Measurements from ENCODE around the gene PIP5K1B. TPM values are rescaled to one million over a fixed set of nuclear protein-coding genes. Genes with fewer than 3 reads are reported as not detected.

The PIP5K1B gene
- total RNA-seq, 1 experiment from 2014 or later, result not detected

GRCh38 chr9:68841276-68842052 is 136.4 kb downstream of the PIP5K1B start:
- H3K9ac ChIP-seq (ENCODE audit: low read length), result no peak overlapping the region
- no peak for DNase-seq
- no peak overlapping the region for H3K4me2 ChIP-seq (ENCODE audit: low read depth, low read length, poor library complexity, severe bottlenecking)
- no peaks in the 10 kb centered on the region for H3K27me3 ChIP-seq (ENCODE audit: low read length)
- H3K9me2 ChIP-seq (replicated peaks; ENCODE audit: insufficient read depth, low read length), result no peaks in the 10 kb centered on the region
- no peaks in the 10 kb centered on the region for H3K4me1 ChIP-seq (ENCODE audit: low read length)
- H2AFZ ChIP-seq (ENCODE audit: low read length), result no peak overlapping the region
- no peak overlapping the region for H3K4me3 ChIP-seq (ENCODE audit: low read length)
- H3K27ac ChIP-seq (ENCODE audit: low read length), result no peak overlapping the region
- H3K79me2 ChIP-seq (ENCODE audit: low read length), result no peaks in the 10 kb centered on the region
- no peaks in the 10 kb centered on the region for H3K9me3 ChIP-seq (ENCODE audit: low read length)
- H3K36me3 ChIP-seq (ENCODE audit: insufficient read depth, low read length), result no peaks in the 10 kb centered on the region
- H4K20me1 ChIP-seq (ENCODE audit: insufficient read depth, low read depth, low read length), result no peaks in the 10 kb centered on the region

- no peaks in the 10 kb centered on the region for H4K20me1 ChIP-seq (ENCODE audit: insufficient read depth, low read depth, low read length)
- no peak overlapping the region for H3K9ac ChIP-seq (ENCODE audit: low read length)
- H2AFZ ChIP-seq (ENCODE audit: low read length), result no peak overlapping the region
- no peak for DNase-seq
- no peaks in the 10 kb centered on the region for H3K9me3 ChIP-seq (ENCODE audit: low read length)
- no peaks in the 10 kb centered on the region for H3K27me3 ChIP-seq (ENCODE audit: low read length)
- H3K4me3 ChIP-seq (ENCODE audit: low read length), result no peak overlapping the region
- no peaks in the 10 kb centered on the region for H3K4me1 ChIP-seq (ENCODE audit: low read length)
- H3K9me2 ChIP-seq (replicated peaks; ENCODE audit: insufficient read depth, low read length), result no peaks in the 10 kb centered on the region
- H3K4me2 ChIP-seq (ENCODE audit: low read depth, low read length, poor library complexity, severe bottlenecking), result no peak overlapping the region
- H3K79me2 ChIP-seq (ENCODE audit: low read length), result no peaks in the 10 kb centered on the region
- no peak overlapping the region for H3K27ac ChIP-seq (ENCODE audit: low read length)
- no peaks in the 10 kb centered on the region for H3K36me3 ChIP-seq (ENCODE audit: insufficient read depth, low read length)
Measured at GRCh38 chr9:68842568-68842967, 137.5 kb downstream of the PIP5K1B start.

GRCh38 chr9:68843239-68843638 is 138.2 kb downstream of the PIP5K1B start:
- Histone ChIP-seq H2AFZ (ENCODE audit: low read length) (no peak overlapping the region), H3K4me3 (ENCODE audit: low read length) (no peak overlapping the region), H3K4me1 (ENCODE audit: low read length) (no peaks in the 10 kb centered on the region), H3K27ac (ENCODE audit: low read length) (no peak overlapping the region), H4K20me1 (ENCODE audit: insufficient read depth, low read depth, low read length) (no peaks in the 10 kb centered on the region), H3K4me2 (ENCODE audit: low read depth, low read length, poor library complexity, severe bottlenecking) (no peak overlapping the region), H3K9ac (ENCODE audit: low read length) (no peak overlapping the region), H3K9me2 (replicated peaks; ENCODE audit: insufficient read depth, low read length) (no peaks in the 10 kb centered on the region), H3K27me3 (ENCODE audit: low read length) (no peaks in the 10 kb centered on the region), H3K9me3 (ENCODE audit: low read length) (no peaks in the 10 kb centered on the region), H3K36me3 (ENCODE audit: insufficient read depth, low read length) (no peaks in the 10 kb centered on the region), H3K79me2 (ENCODE audit: low read length) (no peaks in the 10 kb centered on the region)
- DNase-seq, result no peak

GRCh38 chr9:68844157-68844556 is 139.1 kb downstream of the PIP5K1B start:
- no peak overlapping the region for H2AFZ ChIP-seq (ENCODE audit: low read length)
- H3K36me3 ChIP-seq (ENCODE audit: insufficient read depth, low read length), result no peaks in the 10 kb centered on the region
- no peak overlapping the region for H3K9ac ChIP-seq (ENCODE audit: low read length)
- H3K9me2 ChIP-seq (replicated peaks; ENCODE audit: insufficient read depth, low read length), result no peaks in the 10 kb centered on the region
- no peaks in the 10 kb centered on the region for H3K27me3 ChIP-seq (ENCODE audit: low read length)
- H3K27ac ChIP-seq (ENCODE audit: low read length), result no peak overlapping the region
- H4K20me1 ChIP-seq (ENCODE audit: insufficient read depth, low read depth, low read length), result no peaks in the 10 kb centered on the region
- H3K9me3 ChIP-seq (ENCODE audit: low read length), result no peaks in the 10 kb centered on the region
- no peak overlapping the region for H3K4me2 ChIP-seq (ENCODE audit: low read depth, low read length, poor library complexity, severe bottlenecking)
- H3K4me1 ChIP-seq (ENCODE audit: low read length), result no peaks in the 10 kb centered on the region
- H3K4me3 ChIP-seq (ENCODE audit: low read length), result no peak overlapping the region
- DNase-seq, result no peak
- H3K79me2 ChIP-seq (ENCODE audit: low read length), result no peaks in the 10 kb centered on the region

GRCh38 chr9:68844631-68845612 is 139.9 kb downstream of the PIP5K1B start:
- no peaks in the 10 kb centered on the region for H3K79me2 ChIP-seq (ENCODE audit: low read length)
- H3K27ac ChIP-seq (ENCODE audit: low read length), result no peak overlapping the region
- DNase-seq, result peak; percentile 75
- H4K20me1 ChIP-seq (ENCODE audit: insufficient read depth, low read depth, low read length), result no peaks in the 10 kb centered on the region
- no peak overlapping the region for H2AFZ ChIP-seq (ENCODE audit: low read length)
- H3K36me3 ChIP-seq (ENCODE audit: insufficient read depth, low read length), result no peaks in the 10 kb centered on the region
- no peaks in the 10 kb centered on the region for H3K9me3 ChIP-seq (ENCODE audit: low read length)
- no peak overlapping the region for H3K9ac ChIP-seq (ENCODE audit: low read length)
- no peaks in the 10 kb centered on the region for H3K9me2 ChIP-seq (replicated peaks; ENCODE audit: insufficient read depth, low read length)
- H3K4me3 ChIP-seq (ENCODE audit: low read length), result no peak overlapping the region
- no peaks in the 10 kb centered on the region for H3K27me3 ChIP-seq (ENCODE audit: low read length)
- H3K4me2 ChIP-seq (ENCODE audit: low read depth, low read length, poor library complexity, severe bottlenecking), result no peak overlapping the region
- H3K4me1 ChIP-seq (ENCODE audit: low read length), result no peaks in the 10 kb centered on the region

- no peak for DNase-seq
- Histone ChIP-seq H3K4me2 (ENCODE audit: low read depth, low read length, poor library complexity, severe bottlenecking) (no peak overlapping the region), H3K36me3 (ENCODE audit: insufficient read depth, low read length) (no peaks in the 10 kb centered on the region), H3K9ac (ENCODE audit: low read length) (no peak overlapping the region), H3K9me2 (replicated peaks; ENCODE audit: insufficient read depth, low read length) (no peaks in the 10 kb centered on the region), H3K27me3 (ENCODE audit: low read length) (no peaks in the 10 kb centered on the region), H3K4me3 (ENCODE audit: low read length) (no peak overlapping the region), H3K4me1 (ENCODE audit: low read length) (no peaks in the 10 kb centered on the region), H3K9me3 (ENCODE audit: low read length) (no peaks in the 10 kb centered on the region), H3K79me2 (ENCODE audit: low read length) (no peaks in the 10 kb centered on the region), H2AFZ (ENCODE audit: low read length) (no peak overlapping the region), H4K20me1 (ENCODE audit: insufficient read depth, low read depth, low read length) (no peaks in the 10 kb centered on the region), H3K27ac (ENCODE audit: low read length) (no peak overlapping the region)
Measured at GRCh38 chr9:68847765-68848164, 142.7 kb downstream of the PIP5K1B start.

GRCh38 chr9:68851657-68852056 is 146.6 kb downstream of the PIP5K1B start:
- no peak for DNase-seq
- H3K9ac ChIP-seq (ENCODE audit: low read length), result no peak overlapping the region

GRCh38 chr9:68852941-68853340 is 147.9 kb downstream of the PIP5K1B start:
- no peaks in the 10 kb centered on the region for H3K9me3 ChIP-seq (ENCODE audit: low read length)
- no peaks in the 10 kb centered on the region for H3K79me2 ChIP-seq (ENCODE audit: low read length)
- DNase-seq, result no peak
- H2AFZ ChIP-seq (ENCODE audit: low read length), result no peak overlapping the region
- H3K9ac ChIP-seq (ENCODE audit: low read length), result no peak overlapping the region
- H3K27ac ChIP-seq (ENCODE audit: low read length), result no peak overlapping the region
- H3K27me3 ChIP-seq (ENCODE audit: low read length), result no peaks in the 10 kb centered on the region
- H3K4me2 ChIP-seq (ENCODE audit: low read depth, low read length, poor library complexity, severe bottlenecking), result no peak overlapping the region
- H3K4me1 ChIP-seq (ENCODE audit: low read length), result no peaks in the 10 kb centered on the region
- no peaks in the 10 kb centered on the region for H4K20me1 ChIP-seq (ENCODE audit: insufficient read depth, low read depth, low read length)
- H3K36me3 ChIP-seq (ENCODE audit: insufficient read depth, low read length), result no peaks in the 10 kb centered on the region
- no peak overlapping the region for H3K4me3 ChIP-seq (ENCODE audit: low read length)
- no peaks in the 10 kb centered on the region for H3K9me2 ChIP-seq (replicated peaks; ENCODE audit: insufficient read depth, low read length)

More at GRCh38 chr9:68851657-68852056, 146.6 kb downstream of the PIP5K1B start:
- no peaks in the 10 kb centered on the region for H3K4me1 ChIP-seq (ENCODE audit: low read length)
- no peak overlapping the region for H3K4me2 ChIP-seq (ENCODE audit: low read depth, low read length, poor library complexity, severe bottlenecking)
- H3K79me2 ChIP-seq (ENCODE audit: low read length), result no peaks in the 10 kb centered on the region
- H3K9me3 ChIP-seq (ENCODE audit: low read length), result no peaks in the 10 kb centered on the region
- H4K20me1 ChIP-seq (ENCODE audit: insufficient read depth, low read depth, low read length), result no peaks in the 10 kb centered on the region
- no peak overlapping the region for H3K4me3 ChIP-seq (ENCODE audit: low read length)
- H3K36me3 ChIP-seq (ENCODE audit: insufficient read depth, low read length), result no peaks in the 10 kb centered on the region
- no peak overlapping the region for H2AFZ ChIP-seq (ENCODE audit: low read length)
- H3K9me2 ChIP-seq (replicated peaks; ENCODE audit: insufficient read depth, low read length), result no peaks in the 10 kb centered on the region
- H3K27me3 ChIP-seq (ENCODE audit: low read length), result no peaks in the 10 kb centered on the region
- H3K27ac ChIP-seq (ENCODE audit: low read length), result no peak overlapping the region
